HG03354 (cell line): Measurements from ENCODE around the gene BRD7.

ENCODE experiments used
- ATAC-seq: cut with Tn5 transposase; IDR thresholded peaks from one replicate; pipeline ENCODE4 v1.9.1; 2021; ENCODE audit warnings: mild to moderate bottlenecking; ENCODE audit not compliant: unreplicated experiment, poor library complexity, severe bottlenecking

The BRD7 gene

GRCh38 chr16:50267151-50267631 lies 101.6 kb downstream of the BRD7 start:
- ATAC-seq = no peak

GRCh38 chr16:50266337-50267091 lies 102.3 kb downstream of the BRD7 start, which contains the start of gene ADCY7:
Gene ADCY7, plus strand, starts transcription at chr16:50266551. Its CDS starts 21,629 bp downstream, at chr16:50288180.
- ATAC-seq = peak; percentile 83
